ENCODE results near the gene MRPL44. TPM values are rescaled to one million over a fixed set of nuclear protein-coding genes. Genes with fewer than 3 reads are reported as not detected.

The MRPL44 gene
- total and polyA plus RNA-seq, 2 of the 13 experiments (the other 11 are each of a cell fraction or from before 2014, with no cell fraction given): 38.4 to 78.0 TPM

DNA sequence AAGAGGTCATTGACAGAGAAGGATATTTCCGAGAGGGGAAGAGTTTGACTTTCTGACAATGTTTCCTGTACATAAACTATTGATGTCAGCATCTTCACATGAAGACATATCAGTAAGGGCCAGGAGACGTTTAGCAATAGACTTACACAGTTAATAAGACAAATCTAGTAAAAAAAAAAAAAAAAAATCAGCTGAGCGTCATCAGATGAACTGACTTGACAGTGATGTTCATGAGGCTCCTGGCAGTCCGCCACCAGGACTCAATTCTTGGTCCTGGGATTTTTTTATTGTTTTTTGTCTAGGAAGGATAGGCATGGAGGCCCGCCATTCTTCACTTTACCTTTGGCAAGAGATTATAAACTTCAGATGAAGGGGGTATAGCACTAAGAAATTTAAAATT lies 14.5 kb downstream of the MRPL44 start:
- no TSS peak for BruUV-seq (replicated peaks)
- Histone ChIP-seq H3K4me3 (replicated peaks in 1 of 3; ENCODE audit: insufficient read depth in 1 of 3, low read depth in 2 of 3, low read length in 3 of 3) (no peak overlapping the region), H3K4me1 (ENCODE audit: insufficient read depth, low read length) (peaks cover 16% of the 10 kb centered on the region), H3K79me2 (ENCODE audit: insufficient read depth, low read length) (no peaks in the 10 kb centered on the region), H4K20me1 (ENCODE audit: insufficient read depth, low read length) (no peaks in the 10 kb centered on the region), H3K4me2 (ENCODE audit: low read depth, low read length) (no peak overlapping the region), H3K27me3 (ENCODE audit: control insufficient read depth in 1 of 2, insufficient read depth in 2 of 2, low read length in 2 of 2) (no peaks in the 10 kb centered on the region), H3K27ac (ENCODE audit: extremely low read length, insufficient read depth, low read length) (no peak overlapping the region), H3K36me3 (replicated peaks in 1 of 2; ENCODE audit: control insufficient read depth in 1 of 2, insufficient read depth in 2 of 2, low read length in 2 of 2) (peaks cover 1 to 9% of the 10 kb centered on the region in 2 experiments; a peak in 3 of 5 replicates), H3K9me3 (ENCODE audit: low read length) (no peaks in the 10 kb centered on the region), H2AFZ (ENCODE audit: low read length) (no peak overlapping the region), H3K9ac (ENCODE audit: insufficient read depth, low read depth, low read length) (no peak overlapping the region)
- ChIA-PET POLR2A (interaction anchor here (1.1 kb wide), 1 partner anchor 313 kb away, joined by 4 read pairs; no protein-coding TSS in a partner anchor), CTCF (ENCODE audit: low intra/inter-chr PET ratio, low total read pairs) (interaction anchor here (1.5 to 4.6 kb wide), 2 partner anchors 312 to 396 kb away, joined by 3 to 120 read pairs; no protein-coding TSS in a partner anchor)
- TF ChIP-seq HDAC2 (CRISPR knock-in tag; IDR thresholded peaks at IDR 0.05): no peak
- no peak for TF ChIP-seq MAFG (CRISPR knock-in tag; IDR thresholded peaks at IDR 0.05)
- TF ChIP-seq ZNF850 (CRISPR knock-in tag; conservative IDR thresholded peaks at IDR 0.05): no peak
- no peak for TF ChIP-seq ZNF382 (CRISPR knock-in tag; IDR thresholded peaks at IDR 0.05; ENCODE audit: borderline replicate concordance)
- no peak for TF ChIP-seq ZNF839 (CRISPR knock-in tag; IDR thresholded peaks at IDR 0.05; ENCODE audit: borderline replicate concordance)
- TF ChIP-seq ZFP41 (CRISPR knock-in tag; IDR thresholded peaks at IDR 0.05; ENCODE audit: borderline replicate concordance): no peak
- TF ChIP-seq MEF2D (CRISPR knock-in tag; IDR thresholded peaks at IDR 0.05): no peak
- TF ChIP-seq ZNF713 (CRISPR knock-in tag; IDR thresholded peaks at IDR 0.05): no peak
- no peak for TF ChIP-seq ZNF75D (CRISPR knock-in tag; IDR thresholded peaks at IDR 0.05; ENCODE audit: borderline replicate concordance)
- no peak for TF ChIP-seq ATF2 (CRISPR knock-in tag; IDR thresholded peaks at IDR 0.05)
- no peak for TF ChIP-seq NR1H2 (CRISPR knock-in tag; IDR thresholded peaks at IDR 0.05; ENCODE audit: borderline replicate concordance, low read depth)
- TF ChIP-seq, protein P1, sequence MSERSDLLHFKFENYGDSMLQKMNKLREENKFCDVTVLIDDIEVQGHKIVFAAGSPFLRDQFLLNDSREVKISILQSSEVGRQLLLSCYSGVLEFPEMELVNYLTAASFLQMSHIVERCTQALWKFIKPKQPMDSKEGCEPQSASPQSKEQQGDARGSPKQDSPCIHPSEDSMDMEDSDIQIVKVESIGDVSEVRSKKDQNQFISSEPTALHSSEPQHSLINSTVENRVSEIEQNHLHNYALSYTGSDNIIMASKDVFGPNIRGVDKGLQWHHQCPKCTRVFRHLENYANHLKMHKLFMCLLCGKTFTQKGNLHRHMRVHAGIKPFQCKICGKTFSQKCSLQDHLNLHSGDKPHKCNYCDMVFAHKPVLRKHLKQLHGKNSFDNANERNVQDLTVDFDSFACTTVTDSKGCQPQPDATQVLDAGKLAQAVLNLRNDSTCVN (CRISPR knock-in tag; IDR thresholded peaks at IDR 0.05; ENCODE audit: borderline replicate concordance): no peak
- no peak for TF ChIP-seq TOE1 (CRISPR knock-in tag; IDR thresholded peaks at IDR 0.05)
- TF ChIP-seq DPF2 (CRISPR knock-in tag; IDR thresholded peaks at IDR 0.05; ENCODE audit: borderline replicate concordance, low read depth): no peak
- intact Hi-C loops (cut with micrococcal nuclease; ENCODE audit: unreplicated experiment) (loop anchor here (2.0 kb wide), 3 partner anchors 67 to 679 kb away; partner anchors contain the start of gene SERPINE2), in situ Hi-C loops (cut with HindIII; ENCODE audit: extremely low pct_ligation_motif_present, low pct_unique_long_range_greater_than_20kb) (no loop called here)
- DNase-seq (ENCODE audit: low spot score): no peak
- FAIRE-seq: no peak
- ATAC-seq: no peak
- 90% methylated on average over 5 of the region's 5 CpGs for WGBS (ENCODE audit: low lambda C conversion rate)

All from HepG2 (cell line).